ENCODE data around the gene OLFM2.
"Not testable (repeated sequence)": the region's sequence is repeated elsewhere in the genome, so short reads cannot be mapped to it uniquely, and the experiment has no call there.

OLFM2 gene

GRCh38 chr19:9953802-9954542, 17.7 kb upstream of the OLFM2 start:
- H3K4me3 ChIP-seq (replicated peaks; ENCODE audit: insufficient read depth, low read length), result no peak overlapping the region
- TF ChIP-seq GABPA (IDR thresholded peaks at IDR 0.05; ENCODE audit: low read depth) (no peak), REST (IDR thresholded peaks at IDR 0.05; ENCODE audit: insufficient replicate concordance, low read depth) (no peak), SPI1 (IDR thresholded peaks at IDR 0.05; ENCODE audit: borderline replicate concordance, low read depth) (no peak), POLR2AphosphoS5 (IDR thresholded peaks at IDR 0.05; ENCODE audit: low read depth) (no peak), CTCF (IDR thresholded peaks at IDR 0.05; ENCODE audit: insufficient read depth, low read length) (no peak)
- no peaks in the 10 kb centered on the region for H3K27me3 ChIP-seq (ENCODE audit: insufficient read depth, poor library complexity, severe bottlenecking)

GRCh38 chr19:9952276-9952675, 16.0 kb upstream of the OLFM2 start:
- no peak for TF ChIP-seq SPI1 (IDR thresholded peaks at IDR 0.05; ENCODE audit: borderline replicate concordance, low read depth)
- TF ChIP-seq POLR2AphosphoS5 (IDR thresholded peaks at IDR 0.05; ENCODE audit: low read depth), result no peak
- no peak for TF ChIP-seq REST (IDR thresholded peaks at IDR 0.05; ENCODE audit: insufficient replicate concordance, low read depth)
- TF ChIP-seq GABPA (IDR thresholded peaks at IDR 0.05; ENCODE audit: low read depth), result no peak
- TF ChIP-seq CTCF (IDR thresholded peaks at IDR 0.05; ENCODE audit: insufficient read depth, low read length), result no peak
- no peak overlapping the region for H3K4me3 ChIP-seq (replicated peaks; ENCODE audit: insufficient read depth, low read length)
- no peaks in the 10 kb centered on the region for H3K27me3 ChIP-seq (ENCODE audit: insufficient read depth, poor library complexity, severe bottlenecking)
- DNase-seq (ENCODE audit: low read depth in 1 of 2, low spot score in 1 of 2), result no peak
- no peak overlapping the region for H3K27ac ChIP-seq (replicated peaks)

More at GRCh38 chr19:9953802-9954542, 17.7 kb upstream of the OLFM2 start:
- no peak overlapping the region for H3K27ac ChIP-seq (replicated peaks)
- DNase-seq (ENCODE audit: low read depth in 1 of 2, low spot score in 1 of 2), result no peak

GRCh38 chr19:9947441-9947840, 11.1 kb upstream of the OLFM2 start:
- H3K27ac ChIP-seq (replicated peaks), result no peak overlapping the region
- no peak for DNase-seq (ENCODE audit: low read depth in 1 of 2, low spot score in 1 of 2)
- H3K27me3 ChIP-seq (ENCODE audit: insufficient read depth, poor library complexity, severe bottlenecking), result no peaks in the 10 kb centered on the region
- H3K4me3 ChIP-seq (replicated peaks; ENCODE audit: insufficient read depth, low read length), result no peak overlapping the region
- TF ChIP-seq REST (IDR thresholded peaks at IDR 0.05; ENCODE audit: insufficient replicate concordance, low read depth) (no peak), SPI1 (IDR thresholded peaks at IDR 0.05; ENCODE audit: borderline replicate concordance, low read depth) (no peak), CTCF (IDR thresholded peaks at IDR 0.05; ENCODE audit: insufficient read depth, low read length) (no peak), POLR2AphosphoS5 (IDR thresholded peaks at IDR 0.05; ENCODE audit: low read depth) (no peak), GABPA (IDR thresholded peaks at IDR 0.05; ENCODE audit: low read depth) (no peak)

GRCh38 chr19:9946528-9947125, 10.3 kb upstream of the OLFM2 start:
- H3K27me3 ChIP-seq (ENCODE audit: insufficient read depth, poor library complexity, severe bottlenecking); DNase-seq (ENCODE audit: low read depth in 1 of 2, low spot score in 1 of 2); H3K27ac ChIP-seq (replicated peaks); H3K4me3 ChIP-seq (replicated peaks; ENCODE audit: insufficient read depth, low read length): not testable (repeated sequence)
